Nephron (organoid): Measurements from ENCODE around the gene HELZ2.
A peak's percentile ranks its signal among the peaks of the same experiment; 100 is the strongest.
"Not testable (repeated sequence)": the region's sequence is repeated elsewhere in the genome, so short reads cannot be mapped to it uniquely, and the experiment has no call there.

Source experiments
- H3K27ac Mint-ChIP-seq, 3 experiments: 2 replicates each; pipeline ENCODE4 v1.8.0; 2020; ENCODE audit warnings: mixed read lengths in 3 of 3, mild to moderate bottlenecking in 2 of 3, moderate library complexity in 1 of 3
- H3K27me3 Mint-ChIP-seq: 2 replicates; pipeline ENCODE4 v1.8.0; 2021; ENCODE audit warnings: low read depth, mild to moderate bottlenecking, moderate library complexity, mixed read lengths
- H3K36me3 Mint-ChIP-seq: 2 replicates; pipeline ENCODE4 v1.8.0; 2020; ENCODE audit warnings: low read depth, mixed read lengths
- H3K4me1 Mint-ChIP-seq: 2 replicates; pipeline ENCODE4 v1.8.0; 2020; ENCODE audit warnings: mixed read lengths
- H3K4me3 Mint-ChIP-seq, 3 experiments: 2 replicates each; pipeline ENCODE4 v1.8.0; 2020; ENCODE audit warnings: mild to moderate bottlenecking in 3 of 3, mixed read lengths in 3 of 3, moderate library complexity in 2 of 3
- H3K9me3 Mint-ChIP-seq: 2 replicates; pipeline ENCODE4 v1.8.0; 2020; ENCODE audit warnings: mixed read lengths
- CTCF ChIP-seq, 3 experiments: fragments of 200-600 bp; sonication (generic); IDR thresholded peaks; one replicate each; pipeline ENCODE4 v1.5.0; 2021; ENCODE audit warnings: antibody characterized with exemption in 3 of 3; ENCODE audit not compliant: unreplicated experiment in 3 of 3

HELZ2 gene

GRCh38 chr20:63576311-63576710 is 2.3 kb upstream of the HELZ2 start:
- H3K4me1 Mint-ChIP-seq, result peaks cover 4% of the 10 kb centered on the region
- H3K27me3 Mint-ChIP-seq, result peaks cover 13% of the 10 kb centered on the region
- H3K9me3 Mint-ChIP-seq, result no peaks in the 10 kb centered on the region
- peak overlapping the region; percentile 68 to 78 (median 71) for H3K4me3 Mint-ChIP-seq
- TF ChIP-seq CTCF (IDR thresholded peaks at IDR 0.05; ENCODE audit: unreplicated experiment in 3 of 3), result no peak
- peak overlapping the region in 2 of 3 experiments; percentile 0 to 10 for H3K27ac Mint-ChIP-seq
- H3K36me3 Mint-ChIP-seq, result no peaks in the 10 kb centered on the region

- Mint-ChIP-seq H3K36me3 (no peaks in the 10 kb centered on the region), H3K27ac (no peak overlapping the region), H3K4me3 (peak overlapping the region; percentile 61 to 68 (median 61)), H3K9me3 (no peaks in the 10 kb centered on the region), H3K27me3 (peaks cover 9% of the 10 kb centered on the region), H3K4me1 (peaks cover 4% of the 10 kb centered on the region)
- TF ChIP-seq CTCF (IDR thresholded peaks at IDR 0.05; ENCODE audit: unreplicated experiment in 3 of 3), result no peak
These were observed 1.0 kb upstream of the HELZ2 start for GRCh38 chr20:63574829-63575743.

GRCh38 chr20:63573647-63574131 is 350 bp downstream of the HELZ2 start:
- no peaks in the 10 kb centered on the region for H3K9me3 Mint-ChIP-seq

GRCh38 chr20:63572788-63573646 is 1.0 kb downstream of the HELZ2 start:
- Mint-ChIP-seq H3K36me3 (no peaks in the 10 kb centered on the region), H3K4me1 (peaks cover 4% of the 10 kb centered on the region), H3K4me3 (peak overlapping the region; percentile 81 to 87 (median 83)), H3K27ac (no peak overlapping the region), H3K27me3 (peaks cover 9% of the 10 kb centered on the region), H3K9me3 (no peaks in the 10 kb centered on the region)
- TF ChIP-seq CTCF (IDR thresholded peaks at IDR 0.05; ENCODE audit: unreplicated experiment in 3 of 3), result no peak

More at GRCh38 chr20:63573647-63574131, 350 bp downstream of the HELZ2 start:
- TF ChIP-seq CTCF (IDR thresholded peaks at IDR 0.05; ENCODE audit: unreplicated experiment in 3 of 3), result no peak
- Mint-ChIP-seq H3K4me1 (peaks cover 4% of the 10 kb centered on the region), H3K36me3 (no peaks in the 10 kb centered on the region), H3K4me3 (peak overlapping the region; percentile 81 to 87 (median 83)), H3K27me3 (peaks cover 9% of the 10 kb centered on the region), H3K27ac (no peak overlapping the region)

GRCh38 chr20:63572071-63572787 is 1.8 kb downstream of the HELZ2 start:
- Mint-ChIP-seq H3K4me3 (no peak overlapping the region), H3K36me3 (no peaks in the 10 kb centered on the region), H3K27me3 (peaks cover 5% of the 10 kb centered on the region), H3K4me1 (peaks cover 4% of the 10 kb centered on the region), H3K9me3 (no peaks in the 10 kb centered on the region), H3K27ac (no peak overlapping the region)
- TF ChIP-seq CTCF (IDR thresholded peaks at IDR 0.05; ENCODE audit: unreplicated experiment in 3 of 3), result no peak

GRCh38 chr20:63571087-63571478 is 3.0 kb downstream of the HELZ2 start:
- H3K27ac Mint-ChIP-seq, H3K27me3 Mint-ChIP-seq, H3K4me1 Mint-ChIP-seq, H3K36me3 Mint-ChIP-seq, H3K4me3 Mint-ChIP-seq, H3K9me3 Mint-ChIP-seq: not testable (repeated sequence)
